B cell (primary cell): ENCODE data around the gene TXNRD1. TPM values are rescaled to one million over a fixed set of nuclear protein-coding genes. Genes with fewer than 3 reads are reported as not detected.

Experiments used
- ATAC-seq: fragments of 200-7000 bp; cut with Tn5 transposase; one replicate; pipeline ENCODE4 v1.10.0; 2021; ENCODE audit warnings: low read depth, mild to moderate bottlenecking, moderate number of reproducible peaks, moderate library complexity
- CTCF ChIA-PET: fragments of 350-600 bp; sonication (Branson Sonifier 250); formaldehyde crosslinking; loops from one replicate; lab custom pipeline; 2021; ENCODE audit warnings: antibody characterized with exemption, inconsistent platforms; lab: Charles Lee
- POLR2A ChIA-PET: fragments of 350-600 bp; sonication (Branson Sonifier 250); formaldehyde crosslinking; loops from one replicate; lab custom pipeline; 2021; ENCODE audit warnings: antibody characterized with exemption; lab: Charles Lee
- DNase-seq: peaks from one replicate; pipeline ENCODE4 v3.0.0; 2013
- H2AFZ ChIP-seq: 2 replicates; pipeline ENCODE4 v1.6.1; 2012; ENCODE audit warnings: mild to moderate bottlenecking, low read depth, low read length; ENCODE audit not compliant: insufficient read depth, poor library complexity, severe bottlenecking
- H3K27ac ChIP-seq, 2 donors: 1 replicate in 1 of 2; 2 replicates in 1 of 2; pipeline ENCODE4 v1.5.1; 2012 to 2013; ENCODE audit warnings: low read length in 2 of 2, mild to moderate bottlenecking in 2 of 2, moderate library complexity in 1 of 2
- H3K27me3 ChIP-seq, 4 experiments: fragments of 200-600 bp in 1 of 4; sonication (generic) in 1 of 4; replicated peaks in 1 of 4; 1 replicate in 2 of 4; 2 replicates in 2 of 4; pipeline versions ENCODE4 v1.6.1 to v1.7.0; 2013 to 2016; ENCODE audit warnings: low read length in 3 of 4, mild to moderate bottlenecking in 2 of 4, mixed read lengths in 1 of 4, moderate library complexity in 1 of 4; ENCODE audit not compliant: insufficient read depth in 4 of 4, control insufficient read depth in 3 of 4; ENCODE audit errors: control extremely low read depth in 1 of 4
- H3K36me3 ChIP-seq, 2 experiments: replicated peaks in 1 of 2; 1 replicate in 1 of 2; 2 replicates in 1 of 2; pipeline versions ENCODE4 v1.6.1 to v1.7.1; 2013; ENCODE audit warnings: low read length in 1 of 2; ENCODE audit not compliant: insufficient read depth in 2 of 2, control insufficient read depth in 1 of 2; ENCODE audit errors: control extremely low read depth in 1 of 2, extremely low read depth in 1 of 2
- H3K4me1 ChIP-seq, 2 donors: fragments of 200-600 bp in 1 of 2; sonication (generic) in 1 of 2; 1 replicate in 1 of 2; 2 replicates in 1 of 2; pipeline versions ENCODE4 v1.5.1 to v1.6.1; 2013 to 2017; ENCODE audit warnings: low read length in 2 of 2; ENCODE audit not compliant: control insufficient read depth in 2 of 2, insufficient read depth in 2 of 2
- H3K4me2 ChIP-seq: replicated peaks from 2 replicates; pipeline ENCODE3; 2012; ENCODE audit warnings: mild to moderate bottlenecking, low read depth, low read length; ENCODE audit not compliant: poor library complexity, severe bottlenecking
- H3K4me3 ChIP-seq, 5 experiments: fragments of 200-600 bp in 1 of 5; sonication (generic) in 1 of 5; 1 replicate in 3 of 5; 2 replicates in 2 of 5; pipeline versions ENCODE4 v1.5.1 to v1.7.0; 2011 to 2016; ENCODE audit warnings: low read length in 4 of 5, mild to moderate bottlenecking in 4 of 5, low read depth in 2 of 5, control low read depth in 1 of 5, moderate library complexity in 1 of 5; ENCODE audit not compliant: insufficient read depth in 1 of 5; ENCODE audit errors: control extremely low read depth in 1 of 5, extremely low read depth in 1 of 5
- H3K79me2 ChIP-seq: fragments of 200-600 bp; sonication (generic); one replicate; pipeline ENCODE4 v1.6.0; 2016; ENCODE audit warnings: low read length; ENCODE audit not compliant: control insufficient read depth, insufficient read depth
- H3K9ac ChIP-seq: fragments of 200-600 bp; sonication (generic); 2 replicates; pipeline ENCODE4 v1.6.1; 2017; ENCODE audit warnings: mild to moderate bottlenecking, low read length, moderate library complexity
- H3K9me3 ChIP-seq, 3 donors: one replicate each; pipeline versions ENCODE4 v1.6.1 to v1.7.1; 2013; ENCODE audit warnings: low read length in 2 of 3; ENCODE audit not compliant: control insufficient read depth in 2 of 3, insufficient read depth in 1 of 3; ENCODE audit errors: control extremely low read depth in 1 of 3
- H4K20me1 ChIP-seq: 2 replicates; pipeline ENCODE4 v1.6.0; 2012; ENCODE audit warnings: mild to moderate bottlenecking, low read length; ENCODE audit not compliant: insufficient read depth, control insufficient read depth, poor library complexity, severe bottlenecking
- H3K27ac Mint-ChIP-seq: one replicate; pipeline ENCODE4 v1.8.0; 2021; ENCODE audit warnings: mixed read lengths
- H3K27me3 Mint-ChIP-seq: one replicate; pipeline ENCODE4 v1.8.0; 2021; ENCODE audit warnings: mixed read lengths
- H3K4me1 Mint-ChIP-seq: one replicate; pipeline ENCODE4 v1.8.0; 2021; ENCODE audit warnings: mixed read lengths
- H3K4me3 Mint-ChIP-seq: one replicate; pipeline ENCODE4 v1.8.0; 2021; ENCODE audit warnings: mixed read lengths
- H3K9me3 Mint-ChIP-seq: one replicate; pipeline ENCODE4 v1.8.0; 2022; ENCODE audit warnings: mixed read lengths; ENCODE audit not compliant: insufficient read depth
- EZH2 ChIP-seq: IDR thresholded peaks from 2 replicates; pipeline ENCODE4 v1.6.1; 2012; ENCODE audit warnings: borderline replicate concordance, low read depth, mild to moderate bottlenecking, moderate library complexity, low read length; ENCODE audit not compliant: insufficient read depth, poor library complexity, severe bottlenecking
- WGBS: methylation state at CpG from one replicate; pipeline ENCODE4 v1.1.5; 2013; ENCODE audit warnings: missing lambda C conversion rate; ENCODE audit not compliant: insufficient coverage; 5-methylcytosine and 5-hydroxymethylcytosine counted together
- intact Hi-C: fragments of 100-400 bp; cut with micrococcal nuclease; formaldehyde crosslinking; loops from one replicate; pipeline ENCODE4 v1.10.0; 2022
- polyA plus RNA-seq: library from polyadenylated mRNA; depleted of rRNA; stranded (reverse); fragments of >200 nt; gene quantifications from 2 replicates; pipeline ENCODE4 v1.2.3, GENCODE V29; 2012
- total RNA-seq, 2 donors: library from RNA; stranded (reverse); fragments of 120-200 nt in 1 of 2; gene quantifications; 1 replicate in 1 of 2; 2 replicates in 1 of 2; pipeline versions ENCODE4 v1.2.3 to v1.2.4, GENCODE V29; 2013 to 2022
- TF ChIP-seq, protein P1 (sequence below): fragments of 200-600 bp; IDR thresholded peaks from one replicate; pipeline ENCODE4 v1.8.0; 2022; ENCODE audit warnings: antibody characterized with exemption, mild to moderate bottlenecking

Gene TXNRD1
- total and polyA plus RNA-seq, 2 donors (not counting 1 experiment from before 2014, with no cell fraction given), result 10.1 to 44.6 TPM

- WGBS, result 80% methylated on average over 5 of the region's 5 CpGs
- peaks cover 0 to 4% (median 2%) of the 10 kb centered on the region in 4 experiments for H3K27me3 ChIP-seq
- Mint-ChIP-seq H3K9me3 (no peaks in the 10 kb centered on the region), H3K4me3 (no peak overlapping the region), H3K4me1 (peaks cover 12% of the 10 kb centered on the region), H3K27ac (no peak overlapping the region), H3K27me3 (peaks cover 6% of the 10 kb centered on the region)
- no peak overlapping the region for H3K9ac ChIP-seq
- H3K79me2 ChIP-seq, result peaks cover 7% of the 10 kb centered on the region
- DNase-seq (no peak), ATAC-seq (no peak)
- TF ChIP-seq, protein P1, sequence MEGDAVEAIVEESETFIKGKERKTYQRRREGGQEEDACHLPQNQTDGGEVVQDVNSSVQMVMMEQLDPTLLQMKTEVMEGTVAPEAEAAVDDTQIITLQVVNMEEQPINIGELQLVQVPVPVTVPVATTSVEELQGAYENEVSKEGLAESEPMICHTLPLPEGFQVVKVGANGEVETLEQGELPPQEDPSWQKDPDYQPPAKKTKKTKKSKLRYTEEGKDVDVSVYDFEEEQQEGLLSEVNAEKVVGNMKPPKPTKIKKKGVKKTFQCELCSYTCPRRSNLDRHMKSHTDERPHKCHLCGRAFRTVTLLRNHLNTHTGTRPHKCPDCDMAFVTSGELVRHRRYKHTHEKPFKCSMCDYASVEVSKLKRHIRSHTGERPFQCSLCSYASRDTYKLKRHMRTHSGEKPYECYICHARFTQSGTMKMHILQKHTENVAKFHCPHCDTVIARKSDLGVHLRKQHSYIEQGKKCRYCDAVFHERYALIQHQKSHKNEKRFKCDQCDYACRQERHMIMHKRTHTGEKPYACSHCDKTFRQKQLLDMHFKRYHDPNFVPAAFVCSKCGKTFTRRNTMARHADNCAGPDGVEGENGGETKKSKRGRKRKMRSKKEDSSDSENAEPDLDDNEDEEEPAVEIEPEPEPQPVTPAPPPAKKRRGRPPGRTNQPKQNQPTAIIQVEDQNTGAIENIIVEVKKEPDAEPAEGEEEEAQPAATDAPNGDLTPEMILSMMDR, result no peak
- TF ChIP-seq EZH2, result no peak
- H3K27ac ChIP-seq, result no peak overlapping the region
- no peak overlapping the region for H3K4me3 ChIP-seq
- no peak overlapping the region for H2AFZ ChIP-seq
- H3K4me1 ChIP-seq, result peaks cover 8 to 15% of the 10 kb centered on the region in 2 donors
- H3K4me2 ChIP-seq, result no peak overlapping the region
- intact Hi-C loops, result no loop called here
- H4K20me1 ChIP-seq, result no peaks in the 10 kb centered on the region
- H3K36me3 ChIP-seq, result no peaks in the 10 kb centered on the region
- no peaks in the 10 kb centered on the region for H3K9me3 ChIP-seq
- ChIA-PET CTCF (no interaction called here), POLR2A (no interaction called here)
Observed at GRCh38 chr12:104377514-104377812, 161.9 kb downstream of the TXNRD1 start.

GRCh38 chr12:104378427-104378826 is 162.8 kb downstream of the TXNRD1 start:
- ChIA-PET CTCF (interaction anchor here (1.0 kb wide), 1 partner anchor 65 kb away, joined by 3 read pairs; no protein-coding TSS in a partner anchor), POLR2A (no interaction called here)
- Mint-ChIP-seq H3K9me3 (no peaks in the 10 kb centered on the region), H3K27ac (no peak overlapping the region), H3K27me3 (peaks cover 6% of the 10 kb centered on the region), H3K4me3 (no peak overlapping the region), H3K4me1 (peaks cover 9% of the 10 kb centered on the region)
- ATAC-seq (no peak), DNase-seq (no peak)
- Histone ChIP-seq H3K79me2 (peaks cover 7% of the 10 kb centered on the region), H3K4me3 (no peak overlapping the region), H3K4me1 (peaks cover 3 to 9% of the 10 kb centered on the region in 2 donors), H3K4me2 (no peak overlapping the region), H3K36me3 (no peaks in the 10 kb centered on the region), H3K9me3 (no peaks in the 10 kb centered on the region), H3K27me3 (peaks cover 0 to 4% (median 2%) of the 10 kb centered on the region in 4 experiments), H4K20me1 (no peaks in the 10 kb centered on the region), H3K27ac (no peak overlapping the region), H3K9ac (no peak overlapping the region), H2AFZ (no peak overlapping the region)
- TF ChIP-seq, protein P1, result no peak
- no peak for TF ChIP-seq EZH2
- intact Hi-C loops, result no loop called here
- 93% methylated on average over 2 of the region's 4 CpGs for WGBS
